OCI-LY7 (cell line): ENCODE data around the gene CDR2.

Experiments
- CTCF ChIP-seq: fragments of 200-600 bp; sonication (generic); conservative IDR thresholded peaks from 2 replicates; pipeline ENCODE4 v1.5.1; 2014; ENCODE audit warnings: mild to moderate bottlenecking, antibody characterized with exemption, low read length, moderate library complexity, mixed read lengths
- EZH2phosphoT487 ChIP-seq: fragments of 200-600 bp; sonication (generic); IDR thresholded peaks from 2 replicates; pipeline ENCODE4 v1.6.1; 2018; ENCODE audit warnings: low read depth, borderline replicate concordance, mild to moderate bottlenecking, mixed run types, antibody characterized with exemption, low read length, moderate library complexity, mixed read lengths

GRCh38 chr16:22356930-22357634 is 17.3 kb downstream of the CDR2 start:
- TF ChIP-seq CTCF = no peak
- TF ChIP-seq EZH2phosphoT487 = no peak
